ENCODE results near the gene KCNT1.

- TF ChIP-seq CTCF (IDR thresholded peaks at IDR 0.05) (no peak), POLR2A (IDR thresholded peaks at IDR 0.05) (no peak)
These were observed 107.2 kb downstream of the KCNT1 start for GRCh38 chr9:135809166-135809565.

Data from uterus (tissue), 2 donors.